Suppressor macrophage treated with lipopolysaccharide for 1 hour (primary cell): ENCODE results near the gene SORBS2.

ENCODE experiments used
- DNase-seq, 3 donors: peaks; one replicate each; pipeline ENCODE4 v3.0.0-alpha.2; 2020 to 2022

Gene SORBS2

DNA sequence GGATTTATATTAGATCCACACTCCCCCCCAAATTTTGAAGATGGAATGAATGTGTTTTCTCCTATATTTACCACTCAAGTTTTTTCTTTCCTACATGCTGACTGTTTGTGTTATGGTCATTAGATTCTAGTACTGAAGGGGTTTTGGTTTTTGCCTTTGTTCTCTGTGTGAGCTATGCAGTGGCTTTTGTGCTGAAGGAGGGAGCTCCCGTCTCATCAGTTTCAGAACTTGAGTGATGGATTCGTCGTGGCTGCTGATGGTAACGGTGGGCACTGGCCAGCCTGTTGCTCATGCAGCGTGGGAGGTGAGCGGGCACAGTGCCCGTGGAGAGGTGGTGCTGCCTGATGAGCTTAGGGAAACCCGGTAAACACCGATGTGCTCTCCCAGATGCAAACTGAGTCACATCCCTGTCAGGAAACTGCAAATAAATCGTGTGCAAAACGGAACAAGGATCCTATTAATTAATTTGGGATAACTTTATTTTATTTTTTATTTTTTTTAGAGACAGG is 101.5 kb downstream of the SORBS2 start:
- no peak for DNase-seq

DNA sequence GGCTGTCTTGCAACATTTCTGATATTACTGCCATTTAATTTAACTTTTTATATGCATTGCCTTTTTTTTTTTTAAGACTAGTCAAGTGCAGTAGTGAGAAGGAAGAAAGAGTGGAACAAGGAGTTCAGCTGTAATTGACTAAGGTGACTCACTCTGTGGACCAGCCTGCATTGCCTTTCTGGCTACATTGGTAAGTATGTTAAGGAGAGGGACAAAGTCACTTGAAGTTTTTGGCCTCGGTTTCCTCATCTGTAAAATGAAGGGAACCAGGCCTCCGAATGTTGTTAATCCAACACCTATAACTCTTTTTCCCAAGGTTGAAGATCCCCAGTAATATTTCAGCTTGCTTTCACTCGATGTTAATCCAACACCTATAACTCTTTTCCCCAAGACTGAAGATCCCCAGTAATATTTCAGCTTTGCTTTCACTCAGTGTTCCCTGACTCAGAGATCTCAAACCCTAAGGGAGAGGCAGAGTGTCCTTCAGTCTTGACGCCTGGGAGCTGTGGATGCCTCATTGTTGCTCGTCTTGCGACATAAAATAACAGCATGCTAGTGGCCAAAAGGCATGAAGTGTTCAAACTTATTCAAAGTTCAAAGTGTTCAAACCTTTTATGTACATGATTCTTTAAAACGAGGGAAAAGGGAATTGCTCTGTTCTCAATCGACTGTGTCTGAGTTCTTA is 102.0 kb downstream of the SORBS2 start:
- DNase-seq = no peak

DNA sequence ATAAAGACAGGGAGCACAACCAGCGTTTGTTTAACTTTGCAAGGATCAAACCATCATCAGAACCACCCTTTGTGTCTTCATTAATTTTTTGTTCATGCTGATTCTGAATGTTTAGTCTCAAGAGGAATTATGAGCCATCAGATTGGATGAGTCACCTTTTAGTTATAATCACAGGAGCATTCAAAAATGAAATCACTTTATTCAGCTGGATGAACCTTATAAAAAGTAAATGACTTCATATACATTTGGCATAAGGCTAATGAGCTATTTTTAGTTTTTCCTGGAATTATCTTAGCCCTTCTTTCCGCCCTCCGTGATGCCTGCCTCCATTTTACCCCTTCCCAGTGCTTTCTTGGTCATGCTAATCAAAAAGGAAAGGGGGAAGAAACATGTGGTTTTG is 103.6 kb downstream of the SORBS2 start:
- peak in 2 of 3 donors; percentile 33 to 34 for DNase-seq

DNA sequence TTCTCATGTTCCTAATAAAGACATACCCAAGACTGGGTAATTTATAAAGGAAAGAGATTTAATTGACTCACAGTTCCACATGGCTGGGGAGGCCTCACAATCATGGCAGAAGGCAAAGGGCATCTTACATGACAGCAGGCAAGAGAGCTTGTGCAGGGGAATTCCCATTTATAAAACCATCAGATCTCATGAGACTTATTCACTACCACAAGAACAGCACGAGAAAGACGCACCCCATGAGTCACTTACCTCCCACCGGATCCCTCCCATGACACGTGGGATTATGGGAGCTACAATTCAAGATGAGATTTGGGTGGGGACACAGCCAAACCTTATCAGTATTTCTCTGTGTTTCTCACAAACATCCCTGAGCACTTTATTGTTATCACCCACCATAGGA is 104.4 kb downstream of the SORBS2 start:
- peak; percentile 58 to 71 (median 62) for DNase-seq

DNA sequence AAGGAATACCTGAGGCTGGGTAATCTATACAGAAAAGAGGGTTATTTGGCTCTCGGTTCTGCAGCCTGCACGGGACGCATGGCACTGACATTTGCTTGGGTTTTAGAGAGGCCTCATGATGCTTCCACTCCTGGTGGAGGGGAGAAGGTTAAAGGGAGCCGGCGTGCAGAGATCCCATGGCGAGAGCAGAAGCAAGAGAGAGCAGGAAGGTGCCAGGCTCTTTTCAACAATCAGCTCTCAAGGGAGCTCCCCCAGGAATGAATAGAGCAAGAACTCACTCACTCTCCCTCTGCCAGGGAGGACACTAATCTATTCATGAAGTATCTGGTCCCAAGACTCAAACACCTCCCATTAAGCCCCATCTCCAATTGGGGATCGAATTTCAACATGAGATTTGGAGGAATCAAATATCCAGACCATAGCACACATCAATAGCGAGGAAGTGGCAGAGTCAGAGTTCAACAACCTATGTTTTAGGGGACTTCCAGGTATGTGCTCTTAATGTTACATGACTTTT is 109.8 kb downstream of the SORBS2 start:
- DNase-seq = no peak

DNA sequence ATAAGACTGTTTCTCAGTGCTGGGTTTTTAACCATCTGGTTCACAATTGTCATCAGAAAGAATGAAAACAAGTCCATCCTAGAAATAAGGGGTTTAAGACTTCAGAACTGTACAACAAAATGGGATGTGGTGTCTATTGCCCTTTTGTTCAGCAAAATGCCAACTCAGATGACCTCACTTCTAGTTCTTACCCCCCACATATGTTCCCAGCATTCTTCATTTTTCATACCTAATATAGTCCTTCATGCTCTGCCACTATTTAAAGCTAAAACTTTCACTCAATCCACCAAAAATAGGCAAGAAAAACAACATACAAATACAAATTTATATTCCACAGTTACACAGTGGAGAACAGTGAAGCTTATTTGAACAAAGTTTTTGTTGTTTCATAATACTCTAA is 111.4 kb downstream of the SORBS2 start:
- DNase-seq = no peak

DNA sequence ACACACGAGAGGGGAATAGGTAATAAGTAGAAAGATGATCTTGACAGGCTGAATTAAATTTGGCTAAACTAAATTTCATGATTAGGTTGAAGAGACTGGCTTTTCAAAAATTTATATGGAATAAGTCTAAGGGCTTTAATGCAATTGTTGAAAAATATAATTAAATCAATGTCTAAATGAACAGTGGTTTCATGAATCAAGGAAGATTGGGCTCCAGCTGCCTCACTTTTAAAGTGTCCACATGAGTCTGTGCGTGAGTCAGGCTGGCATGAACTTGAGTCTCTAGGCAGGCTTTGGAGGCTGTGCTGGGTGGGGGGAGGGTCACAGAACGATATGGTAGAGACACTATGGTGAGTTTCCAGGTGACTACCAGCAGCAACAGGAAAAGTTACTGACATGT is 111.9 kb downstream of the SORBS2 start:
- no peak for DNase-seq

DNA sequence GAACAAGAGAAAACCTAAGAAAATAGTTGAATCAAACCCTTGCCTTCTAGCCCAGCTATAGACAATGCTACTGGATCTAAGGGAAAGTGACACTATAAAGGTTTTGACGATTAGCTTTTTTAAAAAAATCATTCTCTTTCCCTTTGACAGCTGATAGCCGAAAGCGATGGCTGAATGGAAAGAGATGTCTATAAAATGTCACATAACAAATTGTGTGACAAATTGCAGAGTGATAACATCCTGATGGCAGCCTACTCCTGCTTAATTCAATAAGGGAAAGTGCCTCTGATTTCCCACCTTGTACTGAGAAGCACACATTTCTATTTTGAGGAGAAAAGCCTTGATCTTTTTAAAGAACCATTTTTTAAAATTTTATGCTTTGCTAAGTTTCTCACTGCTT is 114.5 kb downstream of the SORBS2 start:
- no peak for DNase-seq

DNA sequence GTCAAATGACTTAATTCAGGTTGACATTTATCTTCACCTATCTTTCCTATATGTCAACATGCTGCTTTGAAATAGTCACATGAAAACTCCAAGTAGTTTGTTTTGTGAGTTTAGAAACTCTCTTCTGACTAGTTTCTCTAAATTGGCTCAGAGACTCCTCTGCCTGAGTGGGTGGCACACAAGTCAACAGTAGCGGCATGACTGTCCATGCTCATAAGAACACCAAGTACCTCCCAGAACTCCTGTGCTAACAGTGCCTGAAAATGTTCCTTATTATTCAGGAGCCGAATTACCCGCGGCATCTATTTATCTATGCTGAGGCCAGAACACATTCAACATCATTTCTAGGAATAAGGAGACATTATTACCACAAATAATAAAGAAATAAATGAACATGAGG is 116.3 kb downstream of the SORBS2 start:
- peak in 1 of 3 donors; percentile 22 for DNase-seq

DNA sequence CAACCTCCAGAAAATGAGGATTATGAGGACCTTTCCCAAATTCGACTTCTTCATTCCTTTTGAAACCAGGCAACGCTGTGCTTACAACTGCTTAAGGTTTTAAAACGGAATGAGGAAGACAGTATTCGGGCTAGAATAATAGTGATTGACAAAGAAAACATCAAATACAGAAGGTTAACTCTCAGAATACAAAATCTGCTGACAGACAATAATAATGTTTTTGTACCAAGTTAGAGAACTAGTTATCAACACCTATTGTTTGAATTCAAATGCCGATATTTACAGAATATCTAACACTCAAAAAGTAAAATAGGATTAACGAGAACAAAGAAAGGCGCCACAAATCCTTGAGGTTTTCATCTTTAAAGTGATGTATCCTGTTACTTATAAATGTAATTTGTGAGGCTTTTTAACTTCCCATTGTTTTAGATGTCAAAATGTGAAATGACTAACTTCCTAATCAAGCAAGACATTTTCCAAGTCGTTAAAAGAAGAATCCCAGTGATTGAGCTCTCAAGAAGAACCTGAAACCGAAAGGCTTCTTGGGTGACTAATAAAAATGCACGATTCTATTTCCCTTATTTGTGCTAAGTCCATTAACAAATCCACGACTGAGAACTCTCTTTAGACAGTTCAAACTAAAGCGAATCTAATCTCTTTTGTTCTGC is 118.3 kb downstream of the SORBS2 start:
- peak; percentile 12 to 66 (median 54) for DNase-seq

DNA sequence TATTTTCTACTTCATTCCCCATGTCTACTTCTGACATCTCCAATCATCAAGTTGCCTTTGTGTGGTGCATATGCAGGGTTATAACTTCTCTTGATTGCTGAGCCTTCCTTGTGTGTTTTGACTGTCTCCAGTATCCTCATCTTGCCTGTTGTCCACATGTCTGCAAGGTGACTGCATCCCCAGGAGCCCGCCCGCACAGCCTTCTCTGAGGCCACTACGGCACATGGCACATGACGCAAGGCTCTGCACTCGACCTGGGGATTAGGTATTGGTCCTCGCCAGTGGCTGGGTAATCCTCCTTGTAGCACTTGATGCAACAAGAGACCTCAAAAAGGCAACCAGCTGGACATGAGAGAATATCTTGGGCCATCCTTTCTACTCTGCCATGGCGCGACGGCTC is 122.6 kb downstream of the SORBS2 start:
- DNase-seq = no peak

DNA sequence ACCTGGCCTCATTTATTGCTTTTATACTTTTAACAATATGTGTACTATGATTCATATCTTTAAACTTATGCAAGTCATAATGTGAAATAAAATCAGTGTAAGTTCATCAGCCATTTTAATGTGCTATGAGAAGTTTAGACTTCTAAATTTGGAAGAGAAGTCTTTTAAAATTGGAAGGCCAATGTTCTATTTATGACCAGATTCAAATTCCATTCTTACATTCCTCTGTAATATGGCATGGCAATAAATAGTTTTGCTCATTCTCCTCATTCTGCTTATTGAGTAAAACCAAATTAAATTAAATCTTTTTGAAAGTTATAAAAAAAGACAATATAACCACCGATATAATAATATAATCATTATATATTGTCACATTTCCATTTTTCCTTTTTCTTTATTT is 126.2 kb downstream of the SORBS2 start:
- no peak for DNase-seq

DNA sequence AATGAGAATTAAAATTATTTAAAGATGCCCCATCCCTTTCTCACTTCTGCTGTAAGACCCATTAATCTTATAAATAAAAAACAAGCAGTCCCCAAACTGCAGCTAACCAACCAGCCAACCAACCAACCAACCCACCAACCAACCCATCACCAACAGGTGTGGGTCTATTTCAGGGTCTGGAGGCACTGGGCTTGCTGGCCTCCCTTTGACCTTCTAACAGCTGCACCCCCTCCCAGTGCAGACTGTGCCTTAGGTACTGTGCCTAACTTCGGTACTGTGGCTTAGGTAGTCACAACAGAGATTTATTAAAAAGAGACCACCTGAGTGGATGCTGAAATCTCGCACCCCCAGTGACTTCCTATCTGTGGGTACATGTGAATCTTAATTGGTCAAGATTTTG is 128.1 kb downstream of the SORBS2 start:
- no peak for DNase-seq

DNA sequence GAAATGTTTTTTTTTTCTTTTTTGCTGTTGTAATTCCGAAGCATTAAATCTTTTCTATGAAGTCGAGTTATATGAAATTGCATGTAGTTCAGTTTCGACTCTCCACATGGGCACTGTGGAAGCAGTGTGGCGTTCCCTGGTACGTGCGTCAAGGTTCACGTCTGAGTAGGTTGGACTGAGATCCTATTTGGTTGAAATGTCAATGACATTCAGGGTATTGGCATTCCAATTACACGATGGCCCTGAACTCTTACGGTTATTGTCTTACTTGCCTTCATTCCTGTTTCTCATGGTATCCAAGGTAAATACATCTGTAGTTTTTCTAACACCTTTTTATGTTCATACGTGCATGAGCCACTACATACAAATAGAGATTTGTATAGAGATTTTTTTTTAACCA is 128.8 kb downstream of the SORBS2 start:
- DNase-seq = no peak

DNA sequence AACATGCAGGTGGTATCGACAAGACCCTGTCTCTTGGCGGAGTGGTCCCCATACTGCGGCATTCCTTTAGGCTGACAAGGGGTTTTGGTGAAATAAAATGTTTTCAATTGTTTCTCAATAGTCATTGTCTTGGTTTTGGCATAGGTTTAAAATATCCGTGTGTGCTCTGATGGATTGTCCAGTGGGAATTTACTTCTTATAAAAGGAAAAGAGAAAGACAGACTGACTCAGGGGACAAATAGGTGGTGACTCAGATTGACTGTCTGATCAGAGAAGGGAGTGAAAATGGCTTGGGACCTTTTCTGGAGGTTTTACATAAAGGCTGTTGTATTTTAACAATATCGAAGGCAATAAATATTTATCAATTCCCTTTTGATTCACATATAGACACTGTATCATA is 129.8 kb downstream of the SORBS2 start:
- DNase-seq = no peak

DNA sequence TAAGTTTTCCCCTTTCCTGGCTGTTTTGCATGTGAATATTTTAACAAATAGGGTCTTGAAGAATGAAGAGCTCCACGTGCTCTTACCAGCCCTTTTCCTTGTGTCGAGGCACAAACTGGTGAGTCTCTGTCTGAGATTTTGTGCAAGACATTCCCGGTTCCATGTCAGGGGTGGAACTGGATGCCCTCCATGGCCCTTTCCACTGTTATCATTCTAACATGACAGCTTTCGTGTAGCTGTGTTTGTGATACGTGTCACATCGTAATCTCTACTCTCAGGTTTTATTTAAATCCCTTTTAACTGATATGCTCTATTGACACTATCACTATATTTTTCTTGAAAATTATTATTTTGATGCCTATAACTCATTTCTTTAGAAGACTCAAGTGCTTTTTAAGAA is 130.4 kb downstream of the SORBS2 start:
- DNase-seq = no peak

DNA sequence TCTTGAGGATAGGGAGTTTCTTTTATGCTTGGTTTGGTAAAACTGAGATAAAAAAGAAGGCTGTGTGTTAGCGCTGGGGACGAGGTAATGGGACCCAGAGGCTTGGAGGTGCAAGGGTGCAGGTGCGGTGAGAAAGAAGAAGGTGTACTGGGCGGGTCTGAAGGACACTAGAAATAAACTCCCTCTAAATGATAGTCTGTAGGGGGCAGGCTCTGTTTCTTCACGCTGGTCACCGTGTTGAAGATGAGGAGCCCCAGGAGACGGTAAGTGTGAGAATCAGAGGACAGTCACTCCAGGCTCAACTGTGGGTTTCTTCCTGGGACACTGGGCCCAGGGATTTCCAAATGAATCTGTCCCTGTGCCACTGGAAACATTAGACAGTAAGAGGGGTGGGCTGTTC is 131.4 kb downstream of the SORBS2 start:
- DNase-seq = no peak

DNA sequence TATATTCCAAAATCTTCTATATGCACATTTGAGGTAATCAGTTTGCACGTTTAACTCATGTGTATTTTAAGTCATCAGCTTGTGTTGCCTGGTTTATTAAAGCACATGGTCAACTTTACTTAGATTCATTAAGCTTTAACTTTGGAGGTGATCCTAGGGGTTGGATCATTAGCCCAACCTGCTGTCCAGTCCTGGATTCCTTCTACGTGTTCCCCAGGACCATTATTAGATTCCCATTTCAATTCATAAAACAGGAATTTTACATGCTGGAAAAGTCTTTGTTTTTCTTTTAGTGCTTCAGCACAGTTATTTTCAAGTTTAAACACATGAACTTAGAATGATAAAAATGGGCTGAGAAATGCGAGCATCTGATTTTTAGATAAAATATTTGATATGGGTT is 132.5 kb downstream of the SORBS2 start:
- no peak for DNase-seq

DNA sequence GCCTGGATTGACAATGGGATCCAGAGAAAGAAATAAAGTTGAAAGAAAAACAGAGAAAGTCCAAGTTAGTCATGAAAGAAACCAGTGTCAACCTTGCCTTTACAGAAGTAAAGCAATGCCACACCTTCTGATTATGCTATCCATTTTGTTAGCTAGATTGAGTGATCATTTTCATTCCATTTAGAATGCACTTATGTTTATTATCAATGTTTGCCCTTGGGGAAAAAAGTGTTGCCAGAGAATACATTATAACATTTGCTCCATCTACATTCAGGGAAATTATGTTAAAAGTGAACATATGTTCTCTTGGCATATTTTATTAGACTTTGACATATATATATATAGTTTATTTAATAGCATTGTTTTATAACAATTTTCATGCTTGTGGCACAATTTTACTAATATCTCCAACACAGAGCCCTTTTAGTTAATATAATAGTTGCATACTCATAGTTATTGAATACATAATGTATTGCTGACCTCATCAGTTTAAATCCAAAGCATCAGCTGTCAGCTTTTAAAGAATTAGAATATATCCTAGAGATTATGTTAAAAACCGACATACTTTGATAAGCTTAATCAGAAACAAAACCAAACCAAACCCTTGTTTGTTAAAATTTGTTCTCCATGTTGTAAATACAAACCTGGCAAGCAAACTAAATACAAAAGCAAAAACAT is 134.2 kb downstream of the SORBS2 start:
- DNase-seq = no peak

DNA sequence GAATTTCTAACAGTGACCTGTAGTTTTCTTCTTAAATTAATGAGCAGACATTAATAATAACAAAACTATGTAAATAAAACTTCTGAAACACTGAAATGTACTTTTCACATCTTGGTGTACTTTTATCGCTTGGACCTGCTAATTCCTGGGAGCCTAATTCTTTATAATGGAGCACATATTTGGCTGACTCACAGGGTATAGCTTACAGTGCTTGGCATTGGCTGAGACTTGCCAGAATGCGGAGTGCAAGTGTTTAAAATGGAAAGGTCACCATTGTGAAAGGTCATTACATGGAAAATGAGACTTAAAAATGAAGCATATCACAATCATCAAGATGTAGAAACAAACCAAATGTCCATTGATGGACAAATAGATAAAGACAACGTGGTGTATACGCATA is 139.4 kb downstream of the SORBS2 start:
- no peak for DNase-seq

DNA sequence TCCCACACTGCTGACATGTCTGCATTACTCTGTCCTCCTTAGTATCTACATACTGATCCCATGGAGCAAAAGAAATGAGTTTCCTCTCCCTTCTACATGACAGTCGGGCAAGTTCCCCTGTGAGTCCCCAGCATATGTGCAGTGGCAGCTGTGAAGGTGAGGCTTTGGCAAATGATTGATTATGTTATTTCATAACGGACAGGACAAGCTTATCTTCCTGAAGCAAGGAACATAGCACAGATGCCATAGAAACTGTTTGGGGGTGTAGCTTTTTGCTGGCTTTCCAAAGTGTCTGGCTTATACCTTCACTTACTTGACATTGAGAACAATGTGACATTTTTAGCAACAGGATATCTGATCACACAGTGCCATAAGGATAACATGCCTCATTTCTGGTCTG is 139.8 kb downstream of the SORBS2 start:
- DNase-seq = no peak

DNA sequence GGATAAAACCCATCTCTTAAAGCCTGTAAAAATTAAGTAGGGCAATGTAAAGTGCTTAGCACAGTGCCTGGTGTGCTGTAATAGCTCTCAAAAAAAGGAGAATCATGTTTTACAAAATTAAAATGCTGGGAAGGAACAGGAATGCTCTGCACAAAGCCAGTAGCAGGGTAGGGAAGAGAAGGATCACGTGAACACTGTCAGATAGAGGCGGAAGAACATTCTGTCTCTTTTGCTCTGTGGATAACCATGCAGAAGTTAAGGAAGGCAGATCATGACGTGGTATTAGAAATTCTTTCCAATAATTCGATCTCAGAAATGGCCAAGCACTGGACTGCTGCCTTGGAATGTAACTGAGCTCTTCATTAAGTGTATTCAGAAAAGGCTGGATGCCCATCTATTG is 140.5 kb downstream of the SORBS2 start:
- DNase-seq = no peak

DNA sequence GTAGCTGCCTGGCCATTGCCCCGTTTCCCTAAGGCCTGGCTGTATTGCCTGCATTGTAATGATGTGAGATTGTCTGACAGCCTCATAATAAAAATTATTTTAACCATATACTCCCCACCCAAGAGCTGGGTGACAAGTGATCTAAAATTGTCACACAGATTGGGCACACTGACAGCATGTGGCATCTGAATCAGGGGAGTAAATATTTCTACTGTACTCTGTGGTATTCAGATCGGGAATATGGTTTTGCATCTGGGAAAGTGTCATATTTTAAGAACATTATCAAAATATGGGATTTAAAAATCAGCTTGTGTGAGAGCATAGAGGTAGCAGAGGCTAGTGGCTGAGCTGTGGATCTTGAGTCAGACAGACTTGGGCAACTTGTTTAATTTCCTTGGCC is 140.9 kb downstream of the SORBS2 start:
- no peak for DNase-seq

DNA sequence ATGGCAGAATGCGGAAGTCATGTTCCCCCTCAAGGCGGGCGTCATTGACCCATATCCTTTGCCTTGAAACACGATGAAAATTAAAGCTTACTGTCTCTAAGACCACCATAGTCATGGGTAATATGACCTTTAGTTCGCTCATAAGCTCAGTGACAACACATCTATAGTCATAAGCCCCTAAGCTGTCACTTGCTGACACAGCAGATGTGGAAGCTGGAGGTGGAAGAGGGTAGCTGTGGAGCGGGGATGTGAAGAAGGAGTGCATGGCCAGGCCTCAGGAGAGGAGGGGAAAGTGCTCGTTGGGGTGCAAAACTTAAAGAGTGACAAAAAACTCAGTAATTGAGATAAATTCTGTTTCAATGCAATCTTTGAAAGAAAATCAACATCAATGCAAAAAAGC is 142.7 kb downstream of the SORBS2 start:
- DNase-seq = no peak
